Measurements from ENCODE around the gene PIK3R5. TPM values are rescaled to one million over a fixed set of nuclear protein-coding genes. Genes with fewer than 3 reads are reported as not detected.

The PIK3R5 gene
- polyA plus RNA-seq, 3 donors, result 32.1 to 127 (median 47.5) TPM

DNA sequence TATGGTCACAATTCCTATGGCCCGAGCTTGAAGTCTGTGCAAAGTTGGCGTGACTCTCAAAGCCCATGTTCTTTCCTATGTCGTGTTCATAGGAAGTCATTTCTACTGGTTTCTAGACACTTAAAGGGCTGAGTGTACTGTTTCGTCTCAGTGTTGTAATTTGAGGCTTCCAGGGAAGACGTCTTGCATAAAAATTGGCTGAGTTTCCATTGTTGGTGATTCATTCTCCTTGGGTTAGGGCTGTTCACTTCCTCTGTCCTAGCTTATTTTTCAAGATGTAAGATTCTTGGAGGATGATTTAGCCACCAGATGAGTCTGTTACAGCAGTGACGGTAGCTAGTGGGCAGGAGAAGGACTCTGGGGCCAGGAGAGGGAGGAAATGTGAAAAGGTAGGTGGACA, 43.1 kb downstream of the PIK3R5 start:
- DNase-seq, result peak; percentile 97 to 99 (median 99)
- H3K27ac Mint-ChIP-seq, result peak overlapping the region in 4 of 7 donors; percentile 99 to 100 (median 99)
- H3K36me3 Mint-ChIP-seq, result peaks cover 24 to 28% of the 10 kb centered on the region in 2 donors
- Histone ChIP-seq H3K79me2 (ENCODE audit: insufficient read depth, low read length) (peaks cover 78% of the 10 kb centered on the region), H3K9me3 (replicated peaks in 1 of 2; ENCODE audit: control insufficient read depth in 1 of 2, insufficient read depth in 1 of 2, low read length in 2 of 2) (peaks cover 6 to 7% of the 10 kb centered on the region in 2 donors), H3K4me3 (replicated peaks in 1 of 3; ENCODE audit: low read depth in 2 of 3, low read length in 3 of 3) (peak overlapping the region in 1 of 3 experiments; percentile 7), H3K27ac (ENCODE audit: low read depth in 1 of 2, low read length in 2 of 2) (peak overlapping the region; percentile 91 to 99), H3K27me3 (ENCODE audit: control insufficient read depth in 2 of 2, insufficient read depth in 2 of 2, low read length in 2 of 2) (no peaks in the 10 kb centered on the region), H3K4me1 (ENCODE audit: control insufficient read depth in 1 of 2, insufficient read depth in 2 of 2, low read length in 2 of 2) (peaks cover 32 to 59% of the 10 kb centered on the region in 2 donors), H3K36me3 (replicated peaks in 1 of 2; ENCODE audit: control insufficient read depth in 1 of 2, insufficient read depth in 2 of 2, low read length in 2 of 2) (peaks cover 0 to 10% of the 10 kb centered on the region in 2 donors), H4K20me1 (ENCODE audit: insufficient read depth, low read length) (no peaks in the 10 kb centered on the region), H3K4me2 (replicated peaks; ENCODE audit: extremely low read depth, low read length, poor library complexity, severe bottlenecking) (peak overlapping the region; percentile 47), H3K9ac (ENCODE audit: insufficient read depth, low read length, poor library complexity, severe bottlenecking) (peak overlapping the region; percentile 83), H2AFZ (ENCODE audit: insufficient read depth, low read depth, low read length, poor library complexity, severe bottlenecking) (no peak overlapping the region)
- 0% methylated on average over 4 of the region's 6 CpGs for WGBS (ENCODE audit: insufficient coverage)
- intact Hi-C loops (cut with micrococcal nuclease), result loop anchor here in 1 of 2 donors (2.0 kb wide), 2 partner anchors 32 to 42 kb away; partner anchors contain the start of gene PIK3R5
- peaks cover 4 to 17% (median 12%) of the 10 kb centered on the region in 7 donors for H3K9me3 Mint-ChIP-seq
- peak overlapping the region in 1 of 2 donors; percentile 85 for H3K4me3 Mint-ChIP-seq
- H3K4me1 Mint-ChIP-seq, result peaks cover 36% of the 10 kb centered on the region
- TF ChIP-seq, protein P1, sequence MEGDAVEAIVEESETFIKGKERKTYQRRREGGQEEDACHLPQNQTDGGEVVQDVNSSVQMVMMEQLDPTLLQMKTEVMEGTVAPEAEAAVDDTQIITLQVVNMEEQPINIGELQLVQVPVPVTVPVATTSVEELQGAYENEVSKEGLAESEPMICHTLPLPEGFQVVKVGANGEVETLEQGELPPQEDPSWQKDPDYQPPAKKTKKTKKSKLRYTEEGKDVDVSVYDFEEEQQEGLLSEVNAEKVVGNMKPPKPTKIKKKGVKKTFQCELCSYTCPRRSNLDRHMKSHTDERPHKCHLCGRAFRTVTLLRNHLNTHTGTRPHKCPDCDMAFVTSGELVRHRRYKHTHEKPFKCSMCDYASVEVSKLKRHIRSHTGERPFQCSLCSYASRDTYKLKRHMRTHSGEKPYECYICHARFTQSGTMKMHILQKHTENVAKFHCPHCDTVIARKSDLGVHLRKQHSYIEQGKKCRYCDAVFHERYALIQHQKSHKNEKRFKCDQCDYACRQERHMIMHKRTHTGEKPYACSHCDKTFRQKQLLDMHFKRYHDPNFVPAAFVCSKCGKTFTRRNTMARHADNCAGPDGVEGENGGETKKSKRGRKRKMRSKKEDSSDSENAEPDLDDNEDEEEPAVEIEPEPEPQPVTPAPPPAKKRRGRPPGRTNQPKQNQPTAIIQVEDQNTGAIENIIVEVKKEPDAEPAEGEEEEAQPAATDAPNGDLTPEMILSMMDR (IDR thresholded peaks at IDR 0.05), result no peak
- H3K27me3 Mint-ChIP-seq (ENCODE audit: low read depth in 3 of 3), result no peaks in the 10 kb centered on the region

DNA sequence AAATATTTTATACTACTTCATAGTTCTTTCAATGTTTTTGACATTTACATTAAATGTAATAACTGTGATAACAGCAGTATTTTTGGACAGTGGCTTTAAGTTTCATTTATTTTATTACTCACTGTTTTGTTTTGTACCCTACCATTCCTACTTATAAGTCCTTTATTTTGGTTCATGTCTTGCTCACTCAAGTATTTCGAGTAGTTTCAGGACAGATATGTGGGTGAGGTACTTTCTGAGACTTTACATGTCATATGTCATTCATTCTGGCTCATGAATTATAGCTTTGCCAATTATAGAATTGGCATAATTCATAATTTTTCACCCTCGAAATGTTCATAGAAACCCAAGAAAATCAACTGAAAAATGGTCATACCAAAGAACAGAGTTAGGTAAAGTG, 44.4 kb downstream of the PIK3R5 start:
- no peak for DNase-seq
- peak overlapping the region in 2 of 7 donors; percentile 53 to 99 for H3K27ac Mint-ChIP-seq
- Histone ChIP-seq H3K9me3 (replicated peaks in 1 of 2; ENCODE audit: control insufficient read depth in 1 of 2, insufficient read depth in 1 of 2, low read length in 2 of 2) (no peaks in the 10 kb centered on the region), H3K36me3 (replicated peaks in 1 of 2; ENCODE audit: control insufficient read depth in 1 of 2, insufficient read depth in 2 of 2, low read length in 2 of 2) (peaks cover 0 to 4% of the 10 kb centered on the region in 2 donors), H3K27ac (ENCODE audit: low read depth in 1 of 2, low read length in 2 of 2) (peak overlapping the region in 1 of 2 donors; percentile 99), H4K20me1 (ENCODE audit: insufficient read depth, low read length) (no peaks in the 10 kb centered on the region), H3K9ac (ENCODE audit: insufficient read depth, low read length, poor library complexity, severe bottlenecking) (no peak overlapping the region), H3K4me2 (replicated peaks; ENCODE audit: extremely low read depth, low read length, poor library complexity, severe bottlenecking) (no peak overlapping the region), H2AFZ (ENCODE audit: insufficient read depth, low read depth, low read length, poor library complexity, severe bottlenecking) (no peak overlapping the region), H3K27me3 (ENCODE audit: control insufficient read depth in 2 of 2, insufficient read depth in 2 of 2, low read length in 2 of 2) (no peaks in the 10 kb centered on the region), H3K4me1 (ENCODE audit: control insufficient read depth in 1 of 2, insufficient read depth in 2 of 2, low read length in 2 of 2) (peaks cover 40 to 70% of the 10 kb centered on the region in 2 donors), H3K79me2 (ENCODE audit: insufficient read depth, low read length) (peaks cover 76% of the 10 kb centered on the region), H3K4me3 (replicated peaks in 1 of 3; ENCODE audit: low read depth in 2 of 3, low read length in 3 of 3) (no peak overlapping the region)
- H3K27me3 Mint-ChIP-seq (ENCODE audit: low read depth in 3 of 3), result no peaks in the 10 kb centered on the region
- WGBS (ENCODE audit: insufficient coverage), result no CpG with 5 or more reads among the region's 2 CpGs
- peaks cover 46% of the 10 kb centered on the region for H3K4me1 Mint-ChIP-seq
- H3K4me3 Mint-ChIP-seq, result no peak overlapping the region
- TF ChIP-seq, protein P1 (IDR thresholded peaks at IDR 0.05), result no peak
- peaks cover 0 to 12% (median 5%) of the 10 kb centered on the region in 7 donors for H3K9me3 Mint-ChIP-seq
- intact Hi-C loops (cut with micrococcal nuclease), result no loop called here
- H3K36me3 Mint-ChIP-seq, result peaks cover 27 to 30% of the 10 kb centered on the region in 2 donors
